ENCODE data around the gene STAG2.

GRCh38 chrX:124151195-124151594 lies 189.7 kb downstream of the STAG2 start:
- no peak for TF ChIP-seq CTCF (IDR thresholded peaks at IDR 0.05)
- no peak for TF ChIP-seq POLR2AphosphoS5 (IDR thresholded peaks at IDR 0.05)
- no peak for TF ChIP-seq POLR2A (IDR thresholded peaks at IDR 0.05)

Data from sigmoid colon (tissue), 4 donors.